Activated CD8-positive, alpha-beta memory T cell treated with anti-CD3 and anti-CD28 coated beads for 1 hour (primary cell): ENCODE data around the gene NCOA5.
A peak's percentile ranks its signal among the peaks of the same experiment; 100 is the strongest.

Experiments
- DNase-seq, 2 donors: peaks; one replicate each; pipeline ENCODE4 v3.0.0-alpha.2; 2020; ENCODE audit warnings: low read depth in 1 of 2; ENCODE audit errors: extremely low read depth in 1 of 2

NCOA5 gene

DNA sequence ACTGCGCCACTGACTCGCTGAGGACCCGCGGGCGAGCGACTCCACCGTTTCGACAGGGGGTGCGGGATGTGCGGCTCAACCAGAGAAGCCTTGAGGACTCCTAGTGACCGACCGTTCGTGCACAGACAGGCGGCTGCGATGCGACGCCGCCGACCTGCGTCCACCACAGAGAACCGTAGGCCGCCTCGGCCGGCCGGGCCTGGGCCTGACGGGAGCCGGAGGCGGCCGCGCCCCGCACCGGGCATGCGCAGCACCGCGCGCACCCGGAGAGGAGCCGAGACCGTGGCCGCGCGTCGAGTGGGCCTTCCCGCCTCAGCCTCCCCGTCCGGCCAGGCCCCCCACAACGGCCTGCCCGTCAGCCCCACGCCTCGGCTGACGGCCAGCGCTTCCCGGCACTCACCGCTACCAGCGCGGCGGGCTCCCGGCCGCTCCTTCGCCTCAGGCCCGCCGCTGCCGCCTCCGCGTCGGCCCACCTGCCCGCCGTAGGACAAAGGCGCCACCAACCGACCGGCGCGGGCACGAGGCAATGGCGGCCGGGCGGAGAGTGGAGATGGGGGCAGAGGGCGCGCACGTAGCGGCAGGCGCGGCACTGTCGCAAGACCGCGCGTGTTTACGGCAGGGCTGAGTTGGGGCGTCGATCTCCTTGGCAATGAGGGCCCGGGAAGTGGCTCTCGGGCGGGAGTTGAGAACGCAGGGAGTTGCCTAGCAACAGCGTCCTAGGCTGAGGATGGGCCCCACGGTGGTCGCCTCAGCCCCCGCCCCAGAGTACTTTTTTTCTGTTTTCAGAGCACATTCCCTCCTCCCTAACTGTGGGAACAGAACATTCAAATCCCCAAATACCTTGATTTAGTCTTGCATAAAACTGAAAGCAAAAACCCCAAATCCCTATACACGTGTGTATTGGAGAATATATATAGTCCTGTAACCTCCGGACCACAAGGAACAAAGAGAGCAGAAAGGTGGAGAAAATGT is at the start of gene NCOA5:
Gene NCOA5, minus strand, starts transcription at position 546 of the 972 bp plus-strand sequence. CDS start 10,538 bp downstream, outside the sequence.
- peak; percentile 81 to 90 for DNase-seq

DNA sequence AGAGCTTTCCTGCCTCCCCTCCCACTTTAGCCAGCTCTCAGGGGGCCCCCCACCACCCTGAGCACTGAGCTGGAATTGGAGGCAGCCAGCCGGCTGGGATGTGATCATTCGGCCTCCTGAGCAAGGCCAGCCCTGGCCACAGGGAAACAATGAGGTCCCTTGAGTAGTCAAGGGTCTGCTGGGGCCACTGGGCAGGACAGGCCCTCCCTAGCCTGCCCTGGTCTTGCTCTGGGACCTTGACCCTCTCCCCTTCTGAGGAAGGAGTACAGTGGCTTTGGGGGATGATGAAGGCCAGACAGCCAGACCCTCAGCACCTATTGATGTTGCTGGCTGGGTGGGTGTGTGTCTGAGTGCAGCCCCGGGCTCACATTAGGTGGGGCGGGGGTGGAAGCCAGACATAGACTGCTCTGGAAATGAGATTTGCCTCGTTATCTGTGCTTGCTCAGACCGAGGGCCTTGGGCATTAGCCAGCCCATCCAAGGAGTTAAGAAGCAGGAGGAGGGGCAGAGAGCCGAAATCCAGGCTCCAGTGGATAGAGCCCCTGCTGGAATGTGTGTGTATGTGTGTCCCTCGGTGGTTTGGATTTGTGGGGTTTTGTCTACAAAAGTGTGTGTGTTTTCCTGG is 49.6 kb upstream of the NCOA5 start:
- DNase-seq = no peak

DNA sequence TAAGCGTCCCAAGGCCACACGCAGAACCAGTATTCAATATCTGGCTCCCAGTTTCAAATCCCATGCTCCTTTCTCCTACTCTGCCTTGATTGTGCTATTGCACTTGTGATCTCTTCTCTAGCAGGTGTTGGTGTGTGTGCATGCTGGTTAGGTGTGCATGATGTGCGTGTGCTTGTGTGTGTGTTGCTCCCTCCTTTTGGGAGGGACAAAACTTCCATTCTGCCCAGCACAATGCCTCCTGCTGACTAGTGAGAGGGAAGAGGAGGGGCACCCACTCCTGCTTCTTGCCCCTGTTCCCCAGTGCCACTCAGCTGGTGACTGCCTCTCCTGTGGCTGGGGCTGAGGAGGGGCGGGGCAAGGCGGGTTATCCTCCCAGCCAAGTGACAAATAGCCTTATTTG is 48.1 kb upstream of the NCOA5 start:
- DNase-seq = no peak

DNA sequence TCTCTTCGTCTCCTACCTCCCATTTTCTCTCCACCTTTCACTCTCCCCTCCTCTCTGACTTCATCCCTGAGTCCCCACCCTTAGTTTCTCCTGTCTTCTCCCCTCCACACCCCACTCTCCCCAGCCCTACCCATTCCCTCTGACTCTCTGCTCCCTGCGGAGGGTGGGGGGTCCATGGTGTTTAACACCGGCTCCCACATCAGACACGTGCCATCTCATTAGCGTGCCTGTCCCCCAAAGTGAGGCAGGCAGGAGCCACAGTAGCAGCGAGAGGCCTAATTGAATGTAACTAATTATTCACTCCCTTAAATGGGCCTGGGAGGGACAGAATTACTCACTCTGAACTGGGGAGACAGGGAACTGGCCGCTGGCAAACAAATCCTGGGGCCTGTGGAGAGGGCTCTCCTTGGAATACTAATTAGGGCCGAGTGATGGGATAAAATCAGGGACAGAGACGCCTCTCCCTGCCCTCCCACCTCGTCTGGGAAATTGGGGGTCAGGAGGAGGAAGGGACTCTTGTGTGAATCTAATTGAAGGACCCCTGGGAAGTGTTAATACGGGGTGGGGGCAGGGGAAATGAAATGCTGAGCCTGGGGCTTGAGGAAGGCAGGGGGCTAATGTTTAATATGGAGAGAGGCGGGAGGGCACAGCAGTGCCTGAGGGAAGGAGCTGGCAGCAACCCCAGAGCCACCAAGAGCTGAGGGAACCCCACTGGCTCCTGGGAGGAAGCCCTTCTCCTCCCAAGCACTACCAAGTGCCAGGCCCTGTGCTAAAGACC is 46.3 kb upstream of the NCOA5 start:
- DNase-seq = no peak

DNA sequence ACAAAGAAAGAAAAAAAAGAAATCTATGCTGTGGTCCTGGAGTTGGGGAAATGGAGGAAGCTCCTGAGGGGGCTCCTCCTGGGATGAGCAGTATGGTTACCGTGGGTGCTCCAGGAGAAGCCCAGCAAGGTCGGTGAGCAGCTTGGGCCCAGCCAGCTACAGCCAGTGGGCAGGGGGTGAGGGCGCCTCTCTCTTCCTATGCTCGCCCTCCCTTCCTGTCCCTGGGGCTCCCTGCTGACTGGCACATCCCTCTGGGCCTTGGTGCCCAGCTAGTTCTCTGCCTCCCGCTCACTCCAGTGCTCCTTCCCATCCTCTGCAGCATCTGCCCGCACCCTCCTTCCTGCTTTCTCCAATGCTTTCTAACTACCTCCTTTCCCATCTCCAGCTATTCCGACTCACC is 45.0 kb upstream of the NCOA5 start:
- no peak for DNase-seq

DNA sequence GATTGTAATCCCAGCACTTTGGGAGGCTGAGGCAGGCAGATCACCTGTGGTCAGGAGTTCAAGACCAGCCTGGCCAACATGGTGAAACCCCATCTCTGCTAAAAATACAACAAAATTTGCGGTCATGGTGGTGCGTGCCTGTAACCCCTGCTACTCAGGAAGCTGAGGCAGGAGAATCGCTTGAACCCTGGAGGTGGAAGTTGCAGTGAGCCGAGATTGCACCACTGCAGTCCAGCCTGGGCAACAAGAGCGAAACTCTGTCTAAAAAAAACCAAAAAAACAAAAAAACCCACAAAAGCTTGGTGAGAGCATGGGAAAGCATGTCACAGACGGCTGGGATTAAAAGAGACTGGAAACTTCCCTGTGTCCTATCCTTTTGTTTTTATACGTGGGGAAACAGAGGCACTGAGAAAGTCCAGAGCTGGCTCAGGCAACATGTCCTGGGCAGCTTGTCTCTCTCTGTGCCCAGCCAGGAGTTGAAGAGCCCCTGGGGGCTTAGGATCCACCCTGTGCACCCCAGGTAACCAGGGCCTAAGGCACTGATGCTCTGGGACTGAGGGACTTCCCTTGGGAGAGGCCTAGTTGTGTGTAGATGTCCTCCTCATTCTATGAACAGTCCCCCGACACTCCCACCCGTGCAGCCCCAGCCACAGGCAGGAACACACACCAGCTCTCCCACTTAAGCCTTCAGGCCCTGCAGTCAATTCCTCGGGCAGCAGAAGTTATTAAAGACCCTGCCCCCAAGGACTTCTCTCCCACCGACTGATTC is 44.3 kb upstream of the NCOA5 start:
- DNase-seq = no peak

DNA sequence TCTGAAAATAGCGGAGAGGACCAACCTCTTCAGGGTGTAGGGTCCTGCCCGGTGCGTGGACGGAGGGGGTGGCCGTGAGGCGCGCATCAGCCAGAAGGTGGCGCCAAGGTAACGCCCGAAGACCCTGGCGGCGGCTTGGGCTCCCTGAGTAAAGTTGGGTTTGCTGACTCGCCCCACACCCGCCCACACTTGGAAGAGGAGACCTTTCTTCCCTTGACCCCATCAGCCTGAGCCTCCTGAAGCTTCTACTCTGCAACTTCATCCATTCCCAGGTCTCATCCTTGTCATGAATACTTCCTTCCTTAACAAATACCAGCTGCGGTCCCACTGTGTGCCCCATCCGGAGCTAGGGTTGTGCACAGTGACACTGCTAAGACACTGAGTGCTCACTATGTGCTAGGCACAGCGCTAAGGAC is 43.0 kb upstream of the NCOA5 start:
- DNase-seq = peak; percentile 20 to 40

DNA sequence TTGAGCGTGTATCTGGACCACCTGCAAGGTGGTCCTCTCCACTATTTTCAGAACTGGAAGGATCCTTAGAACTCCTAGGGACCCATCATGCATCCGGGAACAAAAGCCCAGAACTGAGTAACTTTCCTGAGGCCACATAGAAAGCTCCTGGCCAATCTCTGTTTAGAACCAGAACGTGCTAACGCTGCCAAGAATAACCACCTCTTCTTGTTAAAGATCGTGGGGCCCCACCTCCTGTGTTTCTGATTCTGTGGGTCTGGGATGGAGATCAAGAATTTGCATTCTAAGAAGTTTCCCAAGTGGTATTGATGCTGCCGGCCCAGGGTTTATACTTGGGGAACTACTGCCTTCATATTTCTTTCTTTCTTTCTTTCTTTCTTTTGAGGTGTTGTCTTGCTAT is 41.6 kb upstream of the NCOA5 start:
- DNase-seq = no peak

DNA sequence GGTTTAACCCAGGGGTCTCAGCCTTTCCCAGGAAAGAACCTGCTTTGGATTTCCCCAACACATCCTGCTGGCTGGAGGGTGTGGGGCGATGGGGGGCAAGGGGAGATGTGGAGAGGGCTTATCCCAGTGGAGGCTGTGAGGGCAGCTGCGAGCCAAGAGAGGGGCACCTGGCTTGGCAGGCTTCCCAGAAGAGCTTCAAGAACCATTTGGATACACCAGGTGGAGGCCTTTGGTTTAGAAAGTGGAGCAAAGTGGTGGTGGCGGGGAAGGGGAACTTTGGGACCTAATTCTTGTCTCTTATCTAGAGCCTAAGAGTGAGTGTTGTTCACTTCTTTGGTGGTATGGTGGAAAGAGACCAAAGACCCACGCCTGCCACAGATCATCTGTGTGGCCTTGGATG is 40.8 kb upstream of the NCOA5 start:
- no peak for DNase-seq

DNA sequence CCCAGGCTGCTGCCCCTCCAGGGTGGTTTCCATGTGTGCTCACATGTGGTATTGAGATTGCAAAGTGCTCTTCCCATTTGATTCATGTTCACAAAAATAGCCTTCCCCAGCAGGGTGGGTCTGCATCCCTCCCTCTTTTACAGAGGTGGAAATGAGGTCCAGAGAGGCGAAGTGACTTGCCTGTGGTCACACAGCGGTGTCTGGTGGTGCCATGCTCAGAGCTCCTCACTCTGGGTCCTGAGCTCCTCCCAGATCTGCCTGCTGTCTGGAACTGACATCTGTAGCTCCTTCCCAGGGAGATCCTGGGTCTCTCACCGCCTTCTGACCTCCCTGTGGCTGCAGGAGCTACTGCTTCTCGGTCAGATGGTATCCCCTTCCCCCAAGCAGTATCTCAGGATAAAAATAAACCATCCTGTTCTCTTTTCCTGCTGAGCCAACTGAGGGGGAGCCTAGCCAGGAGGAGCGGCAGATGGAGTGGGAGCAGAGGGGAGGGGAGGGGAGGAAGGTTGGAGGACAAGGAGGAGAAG is 40.3 kb upstream of the NCOA5 start:
- DNase-seq = no peak

DNA sequence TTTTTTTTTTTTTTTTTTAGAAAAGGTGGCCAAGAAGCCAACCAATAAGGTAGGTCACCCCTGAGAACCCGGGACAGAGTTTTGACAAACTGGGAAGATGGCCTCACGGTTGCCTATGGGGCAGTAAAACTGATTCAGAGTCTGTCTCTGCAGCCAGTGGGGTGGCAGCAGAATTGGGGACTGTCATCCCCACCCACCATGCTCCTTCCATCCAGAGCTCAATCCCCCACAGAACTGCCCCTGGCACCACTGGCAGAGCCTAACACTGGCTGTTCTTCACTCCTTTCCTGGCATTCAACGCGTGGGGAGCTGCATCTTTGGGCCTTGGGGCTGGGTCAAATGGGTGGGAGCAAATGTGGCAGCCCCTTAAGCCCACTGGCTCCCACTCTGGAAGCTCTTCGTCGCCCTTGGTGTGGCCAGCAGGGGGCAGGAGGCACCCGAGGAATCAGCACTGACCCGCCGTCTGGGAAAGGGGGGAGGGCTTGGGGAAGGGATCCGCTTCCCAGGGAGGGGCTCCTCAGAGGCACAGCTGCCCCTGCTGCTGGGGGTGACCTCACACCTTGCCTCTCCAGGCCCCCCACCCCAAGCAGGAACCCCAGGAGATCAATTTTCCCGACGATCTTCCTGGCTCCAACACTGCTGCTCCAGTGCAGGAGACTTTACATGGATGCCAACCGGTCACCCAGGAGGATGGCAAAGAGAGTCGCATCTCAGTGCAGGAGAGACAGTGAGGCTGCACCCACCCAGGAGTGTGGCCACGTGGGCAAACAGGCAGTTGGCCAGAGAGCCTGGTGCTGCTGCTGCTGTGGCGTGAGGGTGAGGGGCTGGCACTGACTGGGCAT is 38.8 kb upstream of the NCOA5 start:
- DNase-seq = no peak

DNA sequence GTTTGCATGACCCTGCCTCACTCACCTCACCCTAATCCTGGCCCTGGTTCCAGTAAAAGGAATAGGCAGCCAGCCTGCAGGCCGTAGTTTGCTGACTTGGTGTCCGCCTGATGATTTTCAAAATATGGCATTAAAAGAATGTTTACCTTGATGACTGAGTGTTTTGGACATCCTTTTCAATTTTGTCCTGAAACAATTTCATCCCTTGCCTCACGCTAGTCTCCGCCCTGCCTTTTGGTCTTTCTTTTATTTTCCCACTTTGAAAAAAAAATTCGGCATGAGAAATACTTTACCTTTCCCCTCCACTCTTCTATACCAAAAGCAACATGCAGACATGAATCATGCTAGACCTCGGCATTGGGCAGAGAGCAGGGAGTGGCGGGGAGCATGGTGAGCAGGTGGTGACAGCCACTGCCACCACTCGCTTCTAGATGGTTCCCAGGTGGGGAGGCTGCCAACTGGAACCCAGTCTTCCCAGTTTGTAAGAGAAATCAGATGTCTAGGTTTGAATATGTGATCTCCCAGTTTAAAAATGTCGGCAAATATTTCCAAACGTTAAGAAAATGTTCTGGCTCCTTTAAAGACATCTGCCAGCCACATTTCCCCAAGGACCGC is 37.7 kb upstream of the NCOA5 start:
- DNase-seq = no peak

DNA sequence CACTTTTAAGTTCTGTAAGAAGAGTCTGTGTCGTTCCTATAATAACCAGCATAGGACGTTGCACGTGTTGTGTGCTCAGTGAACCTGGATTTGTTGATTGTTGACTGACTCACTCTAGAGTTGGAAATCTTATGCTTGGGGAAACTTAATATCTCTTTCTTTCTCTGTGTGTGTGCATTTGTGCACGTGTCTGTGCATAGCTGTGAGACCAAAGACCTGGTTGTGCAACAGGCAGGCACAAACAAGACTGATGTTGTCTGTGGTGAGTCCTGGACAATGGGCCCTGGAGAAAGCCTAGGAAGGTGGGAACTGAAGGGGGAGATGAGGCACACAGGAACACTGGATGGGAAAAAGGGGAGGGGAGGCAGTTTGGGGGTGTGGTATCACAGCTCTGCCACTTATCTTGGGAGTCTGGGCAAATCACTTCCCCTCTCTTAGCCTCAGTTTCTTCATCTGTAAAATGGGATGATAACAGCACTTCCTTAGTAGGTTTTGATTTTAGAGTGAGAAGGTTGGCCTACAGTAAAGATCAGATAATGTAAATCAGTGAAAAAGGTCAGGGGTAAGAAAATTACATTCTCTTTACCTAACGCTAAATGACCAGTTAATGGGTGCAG is 36.8 kb upstream of the NCOA5 start:
- no peak for DNase-seq

DNA sequence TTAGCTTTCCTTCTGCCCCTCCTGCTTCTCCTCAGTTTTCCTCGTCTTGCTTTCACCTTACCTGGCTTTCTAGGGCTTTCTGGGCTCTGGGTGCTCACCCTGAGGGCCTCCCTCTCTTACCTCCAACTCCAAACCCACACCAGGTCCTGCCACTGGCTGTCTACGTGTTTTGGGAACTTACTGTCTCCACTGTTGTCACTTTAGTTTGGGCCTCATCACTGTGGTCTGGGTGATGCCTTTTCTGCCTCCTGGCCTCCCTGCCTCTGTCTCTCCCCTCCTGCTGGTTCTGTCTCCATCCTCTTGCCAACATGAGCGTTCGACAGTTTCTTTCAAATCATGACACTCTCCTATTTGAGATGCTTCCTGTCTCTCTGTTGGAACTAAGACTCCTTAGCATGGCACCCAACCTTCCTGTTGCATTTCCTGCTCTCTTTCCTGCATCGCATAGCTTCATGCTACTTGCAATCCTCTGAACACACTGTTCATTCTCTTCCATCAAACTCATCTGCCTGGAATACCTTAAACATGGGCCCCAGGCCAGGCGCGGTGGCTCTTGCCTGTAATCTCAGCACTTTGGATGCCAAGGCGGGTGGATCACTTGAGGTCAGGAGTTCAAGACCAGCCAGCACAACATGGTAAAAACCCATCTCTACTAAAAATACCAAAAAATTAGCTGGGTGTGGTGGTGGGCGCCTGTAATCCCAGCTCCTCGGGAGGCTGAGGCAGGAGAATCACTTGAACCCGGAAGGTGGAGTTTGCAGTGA is 33.9 kb upstream of the NCOA5 start:
- DNase-seq = no peak

DNA sequence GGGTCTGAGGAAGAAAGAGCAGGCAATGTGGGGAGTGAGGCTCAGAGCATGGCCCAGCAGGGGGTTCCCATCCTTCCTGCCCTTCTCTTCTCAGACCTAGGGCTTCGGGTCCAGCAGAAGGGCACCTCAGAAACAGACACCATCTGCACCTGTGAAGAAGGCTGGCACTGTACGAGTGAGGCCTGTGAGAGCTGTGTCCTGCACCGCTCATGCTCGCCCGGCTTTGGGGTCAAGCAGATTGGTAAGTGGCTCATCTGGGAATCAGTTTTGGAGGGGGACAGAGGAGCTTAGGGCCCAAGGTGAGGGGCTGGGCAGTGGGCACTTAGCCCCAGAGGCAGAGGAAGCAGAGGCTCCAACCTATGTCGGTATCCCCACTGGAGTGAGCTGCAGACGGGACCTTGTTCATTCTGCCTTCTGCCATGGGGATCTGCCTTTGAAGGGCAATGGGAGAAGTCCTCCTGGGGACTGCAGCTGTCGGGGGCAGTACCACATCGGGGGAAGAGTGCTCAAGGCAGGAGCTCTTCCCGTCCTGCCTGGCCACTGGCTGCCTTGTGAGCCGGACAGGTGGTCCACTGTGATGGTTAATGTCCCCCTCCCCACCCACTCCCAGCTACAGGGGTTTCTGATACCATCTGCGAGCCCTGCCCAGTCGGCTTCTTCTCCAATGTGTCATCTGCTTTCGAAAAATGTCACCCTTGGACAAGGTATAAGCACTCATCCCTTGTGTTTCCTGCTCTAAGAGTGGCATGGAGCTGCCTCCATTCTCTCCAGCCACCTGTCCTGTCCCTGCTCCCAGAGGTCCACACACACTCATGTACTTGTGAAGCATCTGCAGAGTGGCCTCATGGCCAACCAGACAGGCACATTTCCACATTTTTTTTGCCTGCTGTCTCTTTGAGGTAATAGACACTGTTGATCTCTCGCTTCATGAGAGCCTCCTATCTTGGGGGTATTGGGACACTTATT is 33.0 kb upstream of the NCOA5 start:
- DNase-seq = no peak

DNA sequence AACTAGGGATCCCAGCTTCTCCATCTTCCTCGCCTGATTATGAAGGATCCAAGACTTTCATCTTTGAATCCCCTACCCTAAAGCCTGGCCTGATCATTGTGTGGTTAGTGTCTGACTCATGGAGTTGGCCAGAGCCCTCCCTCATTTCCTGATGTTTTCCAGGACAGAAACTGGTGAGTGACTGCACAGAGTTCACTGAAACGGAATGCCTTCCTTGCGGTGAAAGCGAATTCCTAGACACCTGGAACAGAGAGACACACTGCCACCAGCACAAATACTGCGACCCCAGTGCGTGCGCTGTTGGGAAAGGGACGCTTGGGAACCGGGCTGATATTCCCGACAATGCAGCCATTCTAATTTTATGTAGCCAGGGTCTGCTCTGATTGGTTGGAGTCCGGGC is 32.3 kb upstream of the NCOA5 start:
- no peak for DNase-seq
